SK-N-SH treated with all-trans-retinoic acid at 6 μM for 48 hours (cell line): ENCODE measurements around the gene IMMP2L.

Source experiments
- ATAC-seq: fragments of 200-7000 bp; cut with Tn5 transposase; 3 replicates; pipeline ENCODE4 v1.9.1; 2020; ENCODE audit warnings: mild to moderate bottlenecking, moderate library complexity
- ARNTL ChIP-seq: fragments of 450-650 bp; formaldehyde crosslinking; IDR thresholded peaks from 2 replicates; pipeline ENCODE4 v1.5.0; 2020; ENCODE audit warnings: low read depth, mild to moderate bottlenecking, moderate library complexity, borderline replicate concordance
- BACH2 ChIP-seq: fragments of 250-450 bp; sonication (Bioruptor Pico); IDR thresholded peaks from 2 replicates; pipeline ENCODE4 v1.9.0; 2021; ENCODE audit warnings: mild to moderate bottlenecking, borderline replicate concordance
- CSDC2 ChIP-seq: fragments of 250-450 bp; sonication (Bioruptor Pico); IDR thresholded peaks from 2 replicates; pipeline ENCODE4 v1.5.0; 2020; ENCODE audit warnings: mild to moderate bottlenecking, moderate library complexity
- CSRNP3 ChIP-seq: fragments of 250-450 bp; sonication (Bioruptor Pico); IDR thresholded peaks from 2 replicates; pipeline ENCODE4 v1.5.1; 2021; ENCODE audit warnings: mild to moderate bottlenecking, moderate library complexity
- ISL1 ChIP-seq: fragments of 250-450 bp; sonication (Bioruptor Pico); IDR thresholded peaks from 2 replicates; pipeline ENCODE4 v2.1.2; 2022; ENCODE audit warnings: mild to moderate bottlenecking, moderate library complexity
- PATZ1 ChIP-seq: fragments of 250-450 bp; sonication (Bioruptor Pico); IDR thresholded peaks from 2 replicates; pipeline ENCODE4 v1.8.0; 2020; ENCODE audit warnings: mild to moderate bottlenecking, moderate library complexity, borderline replicate concordance
- PPARA ChIP-seq: fragments of 250-450 bp; sonication (Bioruptor Pico); IDR thresholded peaks from 2 replicates; pipeline ENCODE4 v1.5.0; 2020; ENCODE audit warnings: mild to moderate bottlenecking, borderline replicate concordance
- RARB ChIP-seq: fragments of 250-450 bp; sonication (Bioruptor Pico); IDR thresholded peaks from 2 replicates; pipeline ENCODE4 v1.8.0; 2021; ENCODE audit warnings: mild to moderate bottlenecking, moderate library complexity
- SNAI2 ChIP-seq: fragments of 250-450 bp; sonication (Bioruptor Pico); IDR thresholded peaks from 2 replicates; pipeline ENCODE4 v1.5.0; 2020; ENCODE audit warnings: mild to moderate bottlenecking, moderate library complexity
- TCF4 ChIP-seq: fragments of 250-450 bp; sonication (Bioruptor Pico); IDR thresholded peaks from 2 replicates; pipeline ENCODE4 v1.8.0; 2021; ENCODE audit warnings: mild to moderate bottlenecking, moderate library complexity, borderline replicate concordance
- TOX ChIP-seq: fragments of 250-450 bp; sonication (Bioruptor Pico); IDR thresholded peaks from 2 replicates; pipeline ENCODE4 v1.8.0; 2021; ENCODE audit warnings: mild to moderate bottlenecking, moderate library complexity, borderline replicate concordance
- ZFP3 ChIP-seq: fragments of 250-450 bp; sonication (Bioruptor Pico); IDR thresholded peaks from 2 replicates; pipeline ENCODE4 v1.5.0; 2020; ENCODE audit warnings: mild to moderate bottlenecking, moderate library complexity
- ZNF8 ChIP-seq: fragments of 450-650 bp; formaldehyde crosslinking; IDR thresholded peaks from 2 replicates; pipeline ENCODE4 v1.5.0; 2020; ENCODE audit warnings: mild to moderate bottlenecking, moderate library complexity
- TF ChIP-seq, protein P1 (sequence below): fragments of 250-450 bp; sonication (Bioruptor Pico); IDR thresholded peaks from 2 replicates; pipeline ENCODE4 v1.5.1; 2020; ENCODE audit warnings: low read depth, mild to moderate bottlenecking, moderate library complexity
- TF ChIP-seq, protein P2 (sequence below): fragments of 250-450 bp; sonication (Bioruptor Pico); IDR thresholded peaks from 2 replicates; pipeline ENCODE4 v1.8.0; 2021; ENCODE audit warnings: low read depth, mild to moderate bottlenecking, moderate library complexity, borderline replicate concordance
- TF ChIP-seq, protein P3 (sequence below): fragments of 250-450 bp; sonication (Bioruptor Pico); IDR thresholded peaks from 2 replicates; pipeline ENCODE4 v1.5.0; 2020; ENCODE audit warnings: mild to moderate bottlenecking, moderate library complexity

The IMMP2L gene

DNA sequence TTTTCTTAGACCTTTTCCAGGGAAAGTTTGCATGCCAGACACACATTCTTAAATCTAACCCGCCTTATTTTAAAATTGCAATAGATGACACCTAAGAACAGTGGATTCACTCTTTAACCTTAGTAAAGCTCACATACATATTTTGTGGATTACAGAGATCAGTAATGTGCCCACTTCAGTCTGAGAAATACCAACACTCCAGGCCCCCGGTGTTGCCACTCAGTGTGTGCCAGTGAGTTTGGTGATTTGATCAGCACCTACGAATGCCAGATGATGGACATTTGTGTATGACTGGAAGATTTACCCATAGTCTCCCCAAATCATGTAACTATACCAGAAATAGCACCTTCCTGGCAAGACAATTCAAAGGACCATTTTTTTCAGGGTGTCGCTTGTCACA, 468.8 kb downstream of the IMMP2L start:
- TF ChIP-seq TOX (CRISPR knock-in tag) (no peak), ZNF8 (CRISPR knock-in tag) (no peak)
- TF ChIP-seq, all 23 proteins: peak for 0
- no peak for ATAC-seq

GRCh38 chr7:111092406-111093236, 469.7 kb downstream of the IMMP2L start:
- ATAC-seq: peak; percentile 2; the same call in 1 of the 3 replicates
- no peak for TF ChIP-seq CSRNP3 (CRISPR knock-in tag)
- TF ChIP-seq ARNTL (CRISPR knock-in tag): no peak
- TF ChIP-seq BACH2 (CRISPR knock-in tag): no peak
- TF ChIP-seq SNAI2 (CRISPR knock-in tag): no peak
- TF ChIP-seq TCF4: no peak
- TF ChIP-seq, protein P1, sequence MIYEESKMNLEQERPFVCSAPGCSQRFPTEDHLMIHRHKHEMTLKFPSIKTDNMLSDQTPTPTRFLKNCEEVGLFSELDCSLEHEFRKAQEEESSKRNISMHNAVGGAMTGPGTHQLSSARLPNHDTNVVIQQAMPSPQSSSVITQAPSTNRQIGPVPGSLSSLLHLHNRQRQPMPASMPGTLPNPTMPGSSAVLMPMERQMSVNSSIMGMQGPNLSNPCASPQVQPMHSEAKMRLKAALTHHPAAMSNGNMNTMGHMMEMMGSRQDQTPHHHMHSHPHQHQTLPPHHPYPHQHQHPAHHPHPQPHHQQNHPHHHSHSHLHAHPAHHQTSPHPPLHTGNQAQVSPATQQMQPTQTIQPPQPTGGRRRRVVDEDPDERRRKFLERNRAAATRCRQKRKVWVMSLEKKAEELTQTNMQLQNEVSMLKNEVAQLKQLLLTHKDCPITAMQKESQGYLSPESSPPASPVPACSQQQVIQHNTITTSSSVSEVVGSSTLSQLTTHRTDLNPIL: no peak
- TF ChIP-seq PATZ1: no peak
- TF ChIP-seq, protein P2, sequence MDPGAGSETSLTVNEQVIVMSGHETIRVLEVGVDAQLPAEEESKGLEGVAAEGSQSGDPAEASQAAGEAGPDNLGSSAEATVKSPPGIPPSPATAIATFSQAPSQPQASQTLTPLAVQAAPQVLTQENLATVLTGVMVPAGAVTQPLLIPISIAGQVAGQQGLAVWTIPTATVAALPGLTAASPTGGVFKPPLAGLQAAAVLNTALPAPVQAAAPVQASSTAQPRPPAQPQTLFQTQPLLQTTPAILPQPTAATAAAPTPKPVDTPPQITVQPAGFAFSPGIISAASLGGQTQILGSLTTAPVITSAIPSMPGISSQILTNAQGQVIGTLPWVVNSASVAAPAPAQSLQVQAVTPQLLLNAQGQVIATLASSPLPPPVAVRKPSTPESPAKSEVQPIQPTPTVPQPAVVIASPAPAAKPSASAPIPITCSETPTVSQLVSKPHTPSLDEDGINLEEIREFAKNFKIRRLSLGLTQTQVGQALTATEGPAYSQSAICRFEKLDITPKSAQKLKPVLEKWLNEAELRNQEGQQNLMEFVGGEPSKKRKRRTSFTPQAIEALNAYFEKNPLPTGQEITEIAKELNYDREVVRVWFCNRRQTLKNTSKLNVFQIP (CRISPR knock-in tag): no peak
- no peak for TF ChIP-seq CSDC2 (CRISPR knock-in tag)
- TF ChIP-seq ISL1 (CRISPR knock-in tag): no peak
- no peak for TF ChIP-seq RARB (CRISPR knock-in tag)
- no peak for TF ChIP-seq ZFP3

GRCh38 chr7:111091593-111092358, 470.5 kb downstream of the IMMP2L start:
- ATAC-seq: peak; percentile 43
- TF ChIP-seq PATZ1 (no peak), PPARA (CRISPR knock-in tag) (no peak), SNAI2 (CRISPR knock-in tag) (no peak)
- TF ChIP-seq, protein P3, sequence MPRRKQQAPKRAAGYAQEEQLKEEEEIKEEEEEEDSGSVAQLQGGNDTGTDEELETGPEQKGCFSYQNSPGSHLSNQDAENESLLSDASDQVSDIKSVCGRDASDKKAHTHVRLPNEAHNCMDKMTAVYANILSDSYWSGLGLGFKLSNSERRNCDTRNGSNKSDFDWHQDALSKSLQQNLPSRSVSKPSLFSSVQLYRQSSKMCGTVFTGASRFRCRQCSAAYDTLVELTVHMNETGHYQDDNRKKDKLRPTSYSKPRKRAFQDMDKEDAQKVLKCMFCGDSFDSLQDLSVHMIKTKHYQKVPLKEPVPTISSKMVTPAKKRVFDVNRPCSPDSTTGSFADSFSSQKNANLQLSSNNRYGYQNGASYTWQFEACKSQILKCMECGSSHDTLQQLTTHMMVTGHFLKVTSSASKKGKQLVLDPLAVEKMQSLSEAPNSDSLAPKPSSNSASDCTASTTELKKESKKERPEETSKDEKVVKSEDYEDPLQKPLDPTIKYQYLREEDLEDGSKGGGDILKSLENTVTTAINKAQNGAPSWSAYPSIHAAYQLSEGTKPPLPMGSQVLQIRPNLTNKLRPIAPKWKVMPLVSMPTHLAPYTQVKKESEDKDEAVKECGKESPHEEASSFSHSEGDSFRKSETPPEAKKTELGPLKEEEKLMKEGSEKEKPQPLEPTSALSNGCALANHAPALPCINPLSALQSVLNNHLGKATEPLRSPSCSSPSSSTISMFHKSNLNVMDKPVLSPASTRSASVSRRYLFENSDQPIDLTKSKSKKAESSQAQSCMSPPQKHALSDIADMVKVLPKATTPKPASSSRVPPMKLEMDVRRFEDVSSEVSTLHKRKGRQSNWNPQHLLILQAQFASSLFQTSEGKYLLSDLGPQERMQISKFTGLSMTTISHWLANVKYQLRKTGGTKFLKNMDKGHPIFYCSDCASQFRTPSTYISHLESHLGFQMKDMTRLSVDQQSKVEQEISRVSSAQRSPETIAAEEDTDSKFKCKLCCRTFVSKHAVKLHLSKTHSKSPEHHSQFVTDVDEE (CRISPR knock-in tag): no peak
